Testis (tissue), 2 donors: Measurements from ENCODE around the gene RASA3.

Source experiments
- POLR2A ChIP-seq: fragments of 450-650 bp; IDR thresholded peaks from one replicate; pipeline ENCODE4 v1.6.1; 2017; ENCODE audit warnings: antibody characterized with exemption, mild to moderate bottlenecking, moderate library complexity
- TF ChIP-seq, protein P1 (sequence below), 3 experiments: fragments of 450-650 bp in 2 of 3; fragments of 200-600 bp in 1 of 3; sonication (generic) in 1 of 3; IDR thresholded peaks; one replicate each; pipeline ENCODE4 v1.5.1; 2016 to 2019; ENCODE audit warnings: antibody characterized with exemption in 3 of 3, mild to moderate bottlenecking in 2 of 3, moderate library complexity in 1 of 3

DNA sequence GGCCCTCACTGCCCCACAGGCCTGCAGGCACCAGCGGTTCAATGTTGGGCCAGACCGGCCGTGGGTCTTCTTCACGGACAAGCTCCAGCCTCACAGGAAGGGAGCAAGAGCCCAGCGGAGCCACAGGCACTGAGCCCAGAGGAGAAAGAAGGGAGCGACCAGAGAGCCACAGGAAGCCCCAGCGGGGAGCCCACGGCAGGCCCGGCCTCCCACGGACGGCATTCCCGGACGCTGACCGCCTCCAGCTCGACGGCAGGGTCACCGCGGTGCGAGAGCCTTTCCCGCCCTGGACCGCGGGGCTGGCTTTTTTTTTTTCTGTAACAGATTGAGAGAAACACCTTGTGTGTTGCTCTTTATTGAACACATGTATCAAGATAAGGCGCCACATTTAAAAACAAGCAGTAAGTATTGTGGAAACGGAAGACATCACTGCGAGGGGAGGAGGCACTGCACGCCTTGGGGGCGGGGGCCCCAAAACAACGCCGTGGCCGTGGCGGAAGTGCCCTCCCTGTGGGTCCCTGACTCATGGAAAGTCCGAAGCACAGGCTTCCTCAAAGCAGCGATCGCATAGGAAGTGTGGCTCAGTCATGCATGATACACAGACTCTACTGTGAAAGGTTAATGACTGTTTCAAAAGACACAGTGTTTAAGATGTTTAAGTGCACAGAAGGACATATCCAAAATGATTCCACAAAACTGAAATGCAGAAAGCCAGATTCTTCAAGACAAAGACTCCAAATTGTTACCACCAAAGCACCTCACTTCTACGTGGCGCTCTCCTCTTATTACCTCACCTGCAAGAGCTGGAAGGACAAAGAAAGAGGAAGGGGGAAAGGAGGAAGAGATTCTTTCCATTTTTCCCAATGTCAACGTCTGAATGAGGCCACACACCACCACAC, 3.5 kb downstream of the RASA3 start:
- TF ChIP-seq, protein P1, sequence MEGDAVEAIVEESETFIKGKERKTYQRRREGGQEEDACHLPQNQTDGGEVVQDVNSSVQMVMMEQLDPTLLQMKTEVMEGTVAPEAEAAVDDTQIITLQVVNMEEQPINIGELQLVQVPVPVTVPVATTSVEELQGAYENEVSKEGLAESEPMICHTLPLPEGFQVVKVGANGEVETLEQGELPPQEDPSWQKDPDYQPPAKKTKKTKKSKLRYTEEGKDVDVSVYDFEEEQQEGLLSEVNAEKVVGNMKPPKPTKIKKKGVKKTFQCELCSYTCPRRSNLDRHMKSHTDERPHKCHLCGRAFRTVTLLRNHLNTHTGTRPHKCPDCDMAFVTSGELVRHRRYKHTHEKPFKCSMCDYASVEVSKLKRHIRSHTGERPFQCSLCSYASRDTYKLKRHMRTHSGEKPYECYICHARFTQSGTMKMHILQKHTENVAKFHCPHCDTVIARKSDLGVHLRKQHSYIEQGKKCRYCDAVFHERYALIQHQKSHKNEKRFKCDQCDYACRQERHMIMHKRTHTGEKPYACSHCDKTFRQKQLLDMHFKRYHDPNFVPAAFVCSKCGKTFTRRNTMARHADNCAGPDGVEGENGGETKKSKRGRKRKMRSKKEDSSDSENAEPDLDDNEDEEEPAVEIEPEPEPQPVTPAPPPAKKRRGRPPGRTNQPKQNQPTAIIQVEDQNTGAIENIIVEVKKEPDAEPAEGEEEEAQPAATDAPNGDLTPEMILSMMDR (IDR thresholded peaks at IDR 0.05) = no peak
- TF ChIP-seq POLR2A = no peak
